CD14-positive monocyte (primary cell): ENCODE results near the gene KIAA0232. TPM values are rescaled to one million over a fixed set of nuclear protein-coding genes. Genes with fewer than 3 reads are reported as not detected.
A peak's percentile ranks its signal among the peaks of the same experiment; 100 is the strongest.

Experiments used
- DNase-seq, 3 donors: peaks; one replicate each; pipeline ENCODE4 v3.0.0-alpha.2; 2011 to 2022
- H2AFZ ChIP-seq: 2 replicates; pipeline ENCODE4 v1.6.0; 2012; ENCODE audit warnings: mild to moderate bottlenecking, low read depth, low read length, inconsistent platforms; ENCODE audit not compliant: insufficient read depth, poor library complexity, severe bottlenecking
- H3K27ac ChIP-seq, 2 donors: 1 replicate in 1 of 2; 2 replicates in 1 of 2; pipeline ENCODE4 v1.5.1; 2012 to 2013; ENCODE audit warnings: low read length in 2 of 2, control low read depth in 1 of 2, inconsistent platforms in 1 of 2, low read depth in 1 of 2, mild to moderate bottlenecking in 1 of 2
- H3K27me3 ChIP-seq, 2 donors: one replicate each; pipeline versions ENCODE4 v1.6.0 to v1.6.1; 2011 to 2013; ENCODE audit warnings: low read length in 2 of 2; ENCODE audit not compliant: control insufficient read depth in 2 of 2, insufficient read depth in 2 of 2
- H3K36me3 ChIP-seq, 2 donors: replicated peaks in 1 of 2; 1 replicate in 1 of 2; 2 replicates in 1 of 2; pipeline versions ENCODE4 v1.5.1 to v1.6.1; 2012 to 2013; ENCODE audit warnings: low read length in 2 of 2, control low read depth in 1 of 2, inconsistent platforms in 1 of 2, mild to moderate bottlenecking in 1 of 2; ENCODE audit not compliant: insufficient read depth in 2 of 2, control insufficient read depth in 1 of 2
- H3K4me1 ChIP-seq, 2 donors: 1 replicate in 1 of 2; 2 replicates in 1 of 2; pipeline versions ENCODE4 v1.5.1 to v1.6.1; 2012 to 2013; ENCODE audit warnings: low read length in 2 of 2, control low read depth in 1 of 2, inconsistent platforms in 1 of 2, mild to moderate bottlenecking in 1 of 2, moderate library complexity in 1 of 2; ENCODE audit not compliant: insufficient read depth in 2 of 2, control insufficient read depth in 1 of 2
- H3K4me2 ChIP-seq: replicated peaks from 2 replicates; pipeline ENCODE3; 2012; ENCODE audit warnings: low read length, moderate library complexity, mild to moderate bottlenecking; ENCODE audit not compliant: poor library complexity, severe bottlenecking; ENCODE audit errors: extremely low read depth
- H3K4me3 ChIP-seq, 3 experiments: fragments of 200-600 bp in 1 of 3; sonication (generic) in 1 of 3; replicated peaks in 1 of 3; 1 replicate in 2 of 3; 2 replicates in 1 of 3; pipeline ENCODE4 v1.5.1; 2011 to 2013; ENCODE audit warnings: low read length in 3 of 3, mild to moderate bottlenecking in 3 of 3, control low read depth in 2 of 3, low read depth in 2 of 3, inconsistent platforms in 1 of 3, moderate library complexity in 1 of 3
- H3K79me2 ChIP-seq: 2 replicates; pipeline ENCODE4 v1.6.0; 2012; ENCODE audit warnings: mild to moderate bottlenecking, control low read depth, inconsistent platforms, low read length, moderate library complexity; ENCODE audit not compliant: insufficient read depth
- H3K9ac ChIP-seq: 2 replicates; pipeline ENCODE4 v1.6.0; 2017; ENCODE audit warnings: low read length, mild to moderate bottlenecking; ENCODE audit not compliant: insufficient read depth, poor library complexity, severe bottlenecking
- H3K9me3 ChIP-seq, 2 donors: replicated peaks in 1 of 2; 1 replicate in 1 of 2; 2 replicates in 1 of 2; pipeline versions ENCODE4 v1.5.1 to v1.6.1; 2012 to 2013; ENCODE audit warnings: low read length in 2 of 2, control low read depth in 1 of 2; ENCODE audit not compliant: control insufficient read depth in 1 of 2, insufficient read depth in 1 of 2
- H4K20me1 ChIP-seq: 2 replicates; pipeline ENCODE4 v1.6.0; 2012; ENCODE audit warnings: mild to moderate bottlenecking, low read length, control low read depth, moderate library complexity; ENCODE audit not compliant: insufficient read depth
- H3K27ac Mint-ChIP-seq, 7 donors: one replicate each; pipeline ENCODE4 v1.8.0; 2020; ENCODE audit warnings: mild to moderate bottlenecking in 7 of 7, mixed read lengths in 7 of 7, moderate library complexity in 6 of 7, inconsistent platforms in 2 of 7
- H3K27me3 Mint-ChIP-seq, 3 donors: one replicate each; pipeline ENCODE4 v1.8.0; 2021 to 2022; ENCODE audit warnings: low read depth in 3 of 3, mild to moderate bottlenecking in 3 of 3, mixed read lengths in 3 of 3, moderate library complexity in 3 of 3, inconsistent platforms in 1 of 3
- H3K36me3 Mint-ChIP-seq, 2 donors: one replicate each; pipeline ENCODE4 v1.8.0; 2020; ENCODE audit warnings: mixed read lengths in 2 of 2, inconsistent platforms in 1 of 2, mild to moderate bottlenecking in 1 of 2
- H3K4me1 Mint-ChIP-seq: one replicate; pipeline ENCODE4 v1.8.0; 2020; ENCODE audit warnings: mild to moderate bottlenecking, mixed read lengths
- H3K4me3 Mint-ChIP-seq, 2 donors: one replicate each; pipeline ENCODE4 v1.8.0; 2020; ENCODE audit warnings: mild to moderate bottlenecking in 2 of 2, mixed read lengths in 2 of 2, moderate library complexity in 1 of 2
- H3K9me3 Mint-ChIP-seq, 7 donors: one replicate each; pipeline ENCODE4 v1.8.0; 2020 to 2022; ENCODE audit warnings: mixed read lengths in 7 of 7, mild to moderate bottlenecking in 6 of 7, moderate library complexity in 6 of 7, inconsistent platforms in 2 of 7
- CTCF ChIP-seq: fragments of 200-600 bp; IDR thresholded peaks from one replicate; pipeline ENCODE4 v1.8.0; 2022; ENCODE audit warnings: antibody characterized with exemption, mild to moderate bottlenecking
- WGBS: methylation state at CpG from one replicate; pipeline ENCODE4 v1.1.5; 2013; ENCODE audit warnings: missing lambda C conversion rate; ENCODE audit not compliant: insufficient coverage; 5-methylcytosine and 5-hydroxymethylcytosine counted together
- intact Hi-C, 2 donors: fragments of 100-400 bp; cut with micrococcal nuclease; formaldehyde crosslinking; loops; one replicate each; pipeline versions ENCODE4 v1.15.0 to v1.15.1; 2023
- polyA plus RNA-seq, 3 donors: library from polyadenylated mRNA; depleted of rRNA in 1 of 3; unstranded in 2 of 3; stranded (reverse) in 1 of 3; fragments of 300-500 nt in 2 of 3; fragments of >200 nt in 1 of 3; fragmentation: Illumina TruSeq in 2 of 3; gene quantifications; 1 replicate in 2 of 3; 2 replicates in 1 of 3; pipeline ENCODE4 v1.2.3, GENCODE V29; 2012 to 2021

The KIAA0232 gene
- polyA plus RNA-seq, 3 donors, result 12.3 to 27.3 (median 20.6) TPM

GRCh38 chr4:6815029-6815836 is 32.7 kb downstream of the KIAA0232 start:
- no peak overlapping the region for H3K9ac ChIP-seq
- H3K4me3 ChIP-seq, result no peak overlapping the region
- H3K27me3 ChIP-seq, result no peaks in the 10 kb centered on the region
- H3K4me2 ChIP-seq, result no peak overlapping the region
- peaks cover 23% of the 10 kb centered on the region for H4K20me1 ChIP-seq
- Mint-ChIP-seq H3K36me3 (peaks cover 14 to 26% of the 10 kb centered on the region in 2 donors), H3K27me3 (no peaks in the 10 kb centered on the region), H3K27ac (peak overlapping the region in 1 of 7 donors; percentile 21), H3K9me3 (peaks cover 0 to 15% (median 7%) of the 10 kb centered on the region in 7 donors), H3K4me3 (no peak overlapping the region), H3K4me1 (peaks cover 33% of the 10 kb centered on the region)
- DNase-seq, result no peak
- no peak overlapping the region for H2AFZ ChIP-seq
- H3K27ac ChIP-seq, result no peak overlapping the region
- H3K36me3 ChIP-seq, result peaks cover 0 to 7% of the 10 kb centered on the region in 2 donors
- intact Hi-C loops, result loop anchor here in 1 of 2 donors (5.0 kb wide), 1 partner anchor 33 kb away; the partner anchor contains the start of gene KIAA0232
- no peak for TF ChIP-seq CTCF
- 96% methylated on average over 3 of the region's 9 CpGs for WGBS
- peaks cover 91% of the 10 kb centered on the region for H3K79me2 ChIP-seq
- peaks cover 24 to 34% of the 10 kb centered on the region in 2 donors for H3K4me1 ChIP-seq
- H3K9me3 ChIP-seq, result no peaks in the 10 kb centered on the region

DNA sequence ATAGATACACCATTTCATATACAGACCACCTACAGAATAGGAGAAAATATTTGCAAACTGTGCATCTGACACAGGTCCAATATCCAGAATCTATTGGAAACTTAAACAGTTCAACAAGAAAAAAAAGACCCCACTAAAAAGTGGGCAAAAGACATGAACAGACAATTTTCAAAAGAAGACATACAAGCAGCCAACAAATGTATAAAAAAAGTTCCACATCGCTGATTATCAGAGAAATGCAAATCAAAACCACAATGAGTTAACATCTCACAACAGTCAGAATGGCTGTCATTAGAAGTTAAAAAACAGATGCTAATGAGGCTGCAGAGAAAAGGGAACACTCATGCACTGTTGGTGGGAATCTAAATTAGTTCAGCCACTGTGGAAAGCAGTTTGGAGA is 36.8 kb downstream of the KIAA0232 start:
- Histone ChIP-seq H3K27ac (no peak overlapping the region), H3K27me3 (no peaks in the 10 kb centered on the region), H3K4me3 (no peak overlapping the region), H3K36me3 (peaks cover 2 to 19% of the 10 kb centered on the region in 2 donors), H4K20me1 (peaks cover 47% of the 10 kb centered on the region), H3K79me2 (peaks cover 92% of the 10 kb centered on the region), H3K9ac (no peak overlapping the region), H2AFZ (no peak overlapping the region), H3K9me3 (peaks cover 0 to 4% of the 10 kb centered on the region in 2 donors), H3K4me2 (no peak overlapping the region), H3K4me1 (no peaks in the 10 kb centered on the region)
- Mint-ChIP-seq H3K4me3 (no peak overlapping the region), H3K27ac (peak overlapping the region in 2 of 7 donors; percentile 11 to 65), H3K27me3 (no peaks in the 10 kb centered on the region), H3K9me3 (peaks cover 10 to 24% (median 16%) of the 10 kb centered on the region in 7 donors), H3K36me3 (peaks cover 16 to 30% of the 10 kb centered on the region in 2 donors), H3K4me1 (peaks cover 6% of the 10 kb centered on the region)
- TF ChIP-seq CTCF, result no peak
- WGBS, result no CpG with 5 or more reads among the region's 1 CpG
- no peak for DNase-seq
- intact Hi-C loops, result loop anchor here in 1 of 2 donors (5.0 kb wide), 1 partner anchor 37 kb away; the partner anchor contains the start of gene KIAA0232
